ENCODE results near the gene CST11. TPM values are rescaled to one million over a fixed set of nuclear protein-coding genes. Genes with fewer than 3 reads are reported as not detected.

CST11 gene
- total and polyA plus RNA-seq, 2 donors (not counting 3 experiments of a cell fraction or from before 2014, with no cell fraction given) = not detected

DNA sequence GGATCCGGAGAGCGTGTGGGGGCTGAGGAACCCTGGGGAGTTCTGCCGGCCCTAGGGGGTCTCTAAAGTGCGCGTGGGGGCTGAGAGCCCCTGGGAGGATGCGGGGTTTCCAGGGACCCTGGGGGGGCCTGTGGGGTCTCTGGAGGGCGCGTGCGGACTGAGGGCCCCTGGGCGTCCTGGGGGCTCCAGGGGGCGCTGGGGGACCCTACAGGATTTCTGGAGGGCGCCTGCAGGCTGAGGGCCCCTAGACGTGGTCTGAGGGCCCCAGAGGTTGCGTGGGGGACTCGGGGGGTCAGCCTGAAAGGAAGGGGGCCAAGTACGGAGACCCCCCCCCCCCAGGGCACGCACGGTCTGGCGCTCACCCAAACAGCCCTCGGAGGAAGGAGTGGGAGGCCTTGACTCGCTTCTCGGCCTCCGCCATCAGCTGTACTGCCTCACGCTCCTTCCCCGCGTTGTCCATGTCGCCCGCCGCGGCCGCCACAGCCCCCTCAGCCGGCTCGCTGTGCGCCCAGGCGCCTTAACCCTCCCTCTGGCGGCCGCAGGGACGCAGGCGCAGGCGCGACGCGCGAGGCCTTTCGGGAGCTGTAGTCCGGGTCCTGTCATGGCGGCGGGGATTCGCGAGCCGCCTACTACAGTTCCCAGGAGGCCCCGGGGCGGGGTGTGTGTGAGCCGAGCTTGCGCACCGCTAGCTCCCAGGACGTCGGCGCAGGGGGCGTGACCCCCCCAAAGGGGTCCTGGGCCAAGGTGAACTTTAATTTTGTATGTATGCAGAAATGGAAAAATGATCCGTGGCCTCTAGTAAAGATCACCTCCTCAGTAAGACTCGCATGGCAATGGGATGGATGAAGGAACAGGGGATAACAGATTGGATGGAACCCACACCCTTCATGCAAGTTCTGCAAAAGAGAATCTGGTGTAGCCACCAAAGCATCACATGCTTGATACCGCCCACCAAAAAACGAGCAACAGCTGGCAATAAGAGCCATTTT is 31.4 kb downstream of the CST11 start, which contains the start of gene NAPB:
Gene NAPB (minus strand): TSS at position 546 of the 989 bp plus-strand sequence. CDS start 86 bp downstream, at position 460.
- H3K9ac ChIP-seq (replicated peaks; ENCODE audit: extremely low read depth, insufficient read depth, low read length) = peak within 1 kb of the TSS; percentile 48
- no peaks in the 10 kb centered on the region for H3K36me3 ChIP-seq (ENCODE audit: control insufficient read depth in 2 of 2, extremely low read depth in 1 of 2, insufficient read depth in 2 of 2, low read length in 2 of 2)
- dilution Hi-C loops (cut with MboI; ENCODE audit: extremely low pct_ligation_motif_present, low sequenced_read_pairs) (no loop called here), intact Hi-C loops (cut with micrococcal nuclease) (loop anchor here (1.0 to 10.0 kb wide), 5 partner anchors 59 to 736 kb away; partner anchors contain the start of genes GZF1 and NXT1)
- H4K20me1 ChIP-seq (replicated peaks; ENCODE audit: control insufficient read depth, extremely low read depth, insufficient read depth, low read length) = no peaks in the 10 kb centered on the region
- TF ChIP-seq POLR2AphosphoS5 (IDR thresholded peaks at IDR 0.05; ENCODE audit: insufficient read depth, low read depth, low read length) (peak; percentile 91), CTCF (IDR thresholded peaks at IDR 0.05; ENCODE audit: extremely low read depth in 1 of 2, insufficient read depth in 1 of 2, low read depth in 1 of 2, low read length in 2 of 2) (peak; percentile 14 to 51), JUN (IDR thresholded peaks at IDR 0.05; ENCODE audit: borderline replicate concordance, insufficient read depth, insufficient read length, low read depth) (no peak), POLR2A (IDR thresholded peaks at IDR 0.05; ENCODE audit: low read depth, low read length) (peak; percentile 91)
- H3K4me1 ChIP-seq (ENCODE audit: control insufficient read depth, extremely low read depth, insufficient read depth, low read length) = peaks cover 8% of the 10 kb centered on the region
- FAIRE-seq = peak; percentile 79
- DNase-seq (ENCODE audit: low read depth, low spot score) = peak; percentile 93
- no peaks in the 10 kb centered on the region for H3K9me3 ChIP-seq (replicated peaks; ENCODE audit: control insufficient read depth, insufficient read depth, low read length)
- ChIA-PET POLR2A (interaction anchor here (0.6 to 0.7 kb wide), 3 partner anchors 26 to 1774 kb away, joined by 3 to 12 read pairs (median 4); no protein-coding TSS in a partner anchor), CTCF (interaction anchor here (0.6 to 4.8 kb wide), 20 partner anchors 11 to 729 kb away, joined by 3 to 31 read pairs (median 5); partner anchors contain the start of gene NXT1)
- peak within 1 kb of the TSS; percentile 41 for H2AFZ ChIP-seq (ENCODE audit: low read depth, low read length)
- H3K4me3 ChIP-seq (replicated peaks in 1 of 3; ENCODE audit: insufficient read depth in 1 of 3, low read depth in 1 of 3, low read length in 3 of 3) = peak within 1 kb of the TSS; percentile 86 to 90 (median 88)
- peak within 1 kb of the TSS; percentile 97 for H3K4me2 ChIP-seq (ENCODE audit: insufficient read depth, low read length)
- H3K27me3 ChIP-seq (ENCODE audit: control insufficient read depth in 2 of 2, insufficient read depth in 2 of 2, low read length in 2 of 2) = peaks cover 4 to 7% of the 10 kb centered on the region in 2 experiments
- H3K79me2 ChIP-seq (ENCODE audit: control insufficient read depth, insufficient read depth, low read length) = peaks cover 40% of the 10 kb centered on the region
- H3K9me1 ChIP-seq (replicated peaks; ENCODE audit: control insufficient read depth, extremely low read depth, insufficient read depth, low read length) = no peaks in the 10 kb centered on the region
- H3K27ac ChIP-seq (ENCODE audit: insufficient read depth, low read depth, low read length) = peak within 1 kb of the TSS; percentile 22
- no TSS peak for BruUV-seq (replicated peaks)
